ENCODE measurements around the gene GCNT2.

Gene GCNT2

GRCh38 chr6:10542213-10542612, 21.1 kb downstream of the GCNT2 start:
- DNase-seq (ENCODE audit: extremely low spot score, insufficient read length, low read depth) (no peak), FAIRE-seq (no peak)

GRCh38 chr6:10543488-10543887, 22.3 kb downstream of the GCNT2 start:
- DNase-seq (ENCODE audit: extremely low spot score, insufficient read length, low read depth) (no peak), FAIRE-seq (no peak)

- FAIRE-seq (no peak), DNase-seq (ENCODE audit: extremely low spot score, insufficient read length, low read depth) (no peak)
Observed at GRCh38 chr6:10545482-10545881, 24.3 kb downstream of the GCNT2 start.

GRCh38 chr6:10547809-10548208, 26.7 kb downstream of the GCNT2 start:
- no peak for DNase-seq (ENCODE audit: extremely low spot score, insufficient read length, low read depth)

GRCh38 chr6:10550764-10551163, 29.6 kb downstream of the GCNT2 start:
- no peak for DNase-seq (ENCODE audit: extremely low spot score, insufficient read length, low read depth)
- FAIRE-seq, result no peak

More at GRCh38 chr6:10547809-10548208, 26.7 kb downstream of the GCNT2 start:
- no peak for FAIRE-seq

- DNase-seq (ENCODE audit: extremely low spot score, insufficient read length, low read depth) (no peak), FAIRE-seq (no peak)
Observed at GRCh38 chr6:10552270-10552810, 31.2 kb downstream of the GCNT2 start.

- FAIRE-seq, result no peak
- no peak for DNase-seq (ENCODE audit: extremely low spot score, insufficient read length, low read depth)
Observed at GRCh38 chr6:10553871-10554270, 32.7 kb downstream of the GCNT2 start.

- no peak for DNase-seq (ENCODE audit: extremely low spot score, insufficient read length, low read depth)
- no peak for FAIRE-seq
Observed at GRCh38 chr6:10554826-10555225, 33.7 kb downstream of the GCNT2 start.

GRCh38 chr6:10555625-10556309, 34.6 kb downstream of the GCNT2 start:
- FAIRE-seq, result no peak
- no peak for DNase-seq (ENCODE audit: extremely low spot score, insufficient read length, low read depth)

- FAIRE-seq, result no peak
- DNase-seq (ENCODE audit: extremely low spot score, insufficient read length, low read depth), result no peak
Observed at GRCh38 chr6:10556589-10556988, 35.4 kb downstream of the GCNT2 start.

GRCh38 chr6:10556992-10557391, 35.8 kb downstream of the GCNT2 start:
- FAIRE-seq (no peak), DNase-seq (ENCODE audit: extremely low spot score, insufficient read length, low read depth) (no peak)

GRCh38 chr6:10557913-10558312, 36.8 kb downstream of the GCNT2 start:
- DNase-seq (ENCODE audit: extremely low spot score, insufficient read length, low read depth), result no peak
- FAIRE-seq, result no peak

- DNase-seq (ENCODE audit: extremely low spot score, insufficient read length, low read depth) (no peak), FAIRE-seq (no peak)
Observed at GRCh38 chr6:10558565-10558964, 37.4 kb downstream of the GCNT2 start.

- no peak for FAIRE-seq
- DNase-seq (ENCODE audit: extremely low spot score, insufficient read length, low read depth), result no peak
Observed at GRCh38 chr6:10559522-10560152, 38.5 kb downstream of the GCNT2 start.

- FAIRE-seq, result no peak
Observed at GRCh38 chr6:10561611-10562199, 40.6 kb downstream of the GCNT2 start.

GRCh38 chr6:10564975-10565673, 44.0 kb downstream of the GCNT2 start:
- no peak for FAIRE-seq
- no peak for DNase-seq (ENCODE audit: extremely low spot score, insufficient read length, low read depth)

More at GRCh38 chr6:10561611-10562199, 40.6 kb downstream of the GCNT2 start:
- DNase-seq (ENCODE audit: extremely low spot score, insufficient read length, low read depth), result no peak

- no peak for DNase-seq (ENCODE audit: extremely low spot score, insufficient read length, low read depth)
- no peak for FAIRE-seq
Observed at GRCh38 chr6:10565913-10566312, 44.8 kb downstream of the GCNT2 start.

- DNase-seq (ENCODE audit: extremely low spot score, insufficient read length, low read depth) (no peak), FAIRE-seq (no peak)
Observed at GRCh38 chr6:10567256-10568026, 46.3 kb downstream of the GCNT2 start.

- DNase-seq (ENCODE audit: extremely low spot score, insufficient read length, low read depth) (no peak), FAIRE-seq (no peak)
Observed at GRCh38 chr6:10569392-10570127, 48.4 kb downstream of the GCNT2 start.

All from GM18507 (cell line).